ENCODE data around the gene STOML2.

STOML2 gene

DNA sequence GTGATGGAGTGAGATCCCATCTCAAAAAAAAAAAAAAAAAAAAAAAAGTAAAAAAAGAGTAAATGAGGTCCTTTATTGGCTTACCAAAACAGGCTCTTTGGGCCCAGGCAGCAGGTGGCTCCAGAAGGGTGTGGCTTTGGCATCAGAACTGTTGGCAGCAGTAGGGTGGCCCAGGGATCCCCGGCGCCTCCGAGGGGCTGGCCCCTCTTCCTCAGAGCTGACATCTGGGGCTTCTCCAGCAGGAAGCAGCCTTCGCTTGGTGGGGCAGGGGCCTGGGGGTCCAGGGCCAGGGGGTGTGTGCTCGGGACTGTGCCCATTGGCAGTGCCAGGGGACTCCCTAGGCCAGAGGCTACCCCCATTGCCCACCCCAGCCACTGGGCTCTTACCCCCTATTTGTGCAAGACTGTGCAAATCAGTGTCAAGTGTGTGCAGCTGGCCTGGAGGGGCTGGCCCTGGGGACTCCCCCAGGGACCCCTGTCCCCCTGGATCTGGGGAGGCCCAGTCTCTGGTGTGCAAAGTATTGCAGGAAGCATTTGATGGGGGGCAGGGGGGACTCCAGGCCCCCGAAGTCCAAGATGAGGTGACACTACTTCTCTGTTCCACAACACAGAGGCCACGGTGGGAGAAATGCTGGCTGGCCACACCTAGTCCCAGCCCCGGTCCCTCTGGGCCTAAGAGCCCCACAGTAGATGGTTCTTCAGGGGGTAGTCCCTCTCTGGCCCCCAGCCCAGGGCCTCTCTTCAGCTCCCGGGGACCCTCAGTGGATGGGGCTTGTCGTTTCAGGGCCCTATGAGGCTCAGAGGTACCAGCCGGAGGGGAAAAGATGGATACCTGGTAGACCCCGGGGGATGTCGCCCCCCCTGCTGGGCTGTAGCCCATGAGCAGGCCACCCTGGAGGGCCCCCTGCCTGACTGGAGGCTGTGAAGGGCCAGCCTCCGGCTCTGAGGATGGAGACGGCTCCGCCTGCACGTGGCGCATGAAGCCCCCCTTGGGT is 4.7 kb upstream of the STOML2 start:
- Histone ChIP-seq H3K27me3 (replicated peaks in 2 of 5; ENCODE audit: control insufficient read depth in 4 of 5, insufficient read depth in 5 of 5, low read length in 4 of 5) (no peaks in the 10 kb centered on the region), H3K36me3 (ENCODE audit: control insufficient read depth in 4 of 4, insufficient read depth in 4 of 4, low read length in 3 of 4) (peaks cover 6 to 41% (median 27%) of the 10 kb centered on the region in 4 experiments), H3K27ac (ENCODE audit: insufficient read depth in 1 of 2, low read depth in 1 of 2, low read length in 2 of 2, poor library complexity in 1 of 2, severe bottlenecking in 2 of 2) (peak overlapping the region; percentile 33 to 76), H3K9me3 (ENCODE audit: control extremely low read depth in 1 of 5, control insufficient read depth in 4 of 5, insufficient read depth in 2 of 5, low read depth in 1 of 5, low read length in 4 of 5) (no peaks in the 10 kb centered on the region), H3K4me3 (ENCODE audit: control insufficient read depth in 1 of 7, extremely low read depth in 1 of 7, insufficient read depth in 4 of 7, low read depth in 2 of 7, low read length in 6 of 7) (no peak overlapping the region), H3K4me1 (ENCODE audit: control extremely low read depth in 1 of 4, control insufficient read depth in 4 of 4, insufficient read depth in 4 of 4, low read length in 3 of 4) (peaks cover 27 to 70% (median 59%) of the 10 kb centered on the region in 4 experiments)
- ChIA-PET POLR2A (no interaction called here), CTCF (interaction anchor here (0.8 to 9.4 kb wide), 4 partner anchors 8 to 369 kb away, joined by 3 to 65 read pairs (median 4); partner anchors contain the start of gene PIGO)
- no peak for DNase-seq
- WGBS (ENCODE audit: insufficient coverage), result 78% methylated on average over 15 of the region's 18 CpGs

DNA sequence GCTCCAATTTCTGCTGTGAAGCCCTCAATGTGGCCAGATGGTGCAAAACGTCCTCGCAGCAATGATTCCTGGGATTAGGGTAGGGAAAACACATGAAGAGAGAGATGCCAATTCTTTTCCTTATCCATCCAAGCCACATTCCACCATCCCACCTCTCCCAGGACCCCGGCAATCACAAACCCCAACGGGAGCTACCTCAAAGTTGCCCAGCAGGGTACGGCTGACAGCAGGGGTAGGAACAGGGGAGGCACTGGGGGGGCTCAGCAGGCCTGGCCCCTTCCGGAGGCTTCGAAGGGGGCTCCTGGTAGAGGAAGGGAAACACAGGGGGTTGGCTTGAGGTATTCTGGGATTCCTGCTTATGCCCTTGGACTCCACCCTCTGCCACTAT is 3.4 kb upstream of the STOML2 start:
- Histone ChIP-seq H3K9me3 (ENCODE audit: control extremely low read depth in 1 of 5, control insufficient read depth in 4 of 5, insufficient read depth in 2 of 5, low read depth in 1 of 5, low read length in 4 of 5) (no peaks in the 10 kb centered on the region), H3K4me1 (ENCODE audit: control extremely low read depth in 1 of 4, control insufficient read depth in 4 of 4, insufficient read depth in 4 of 4, low read length in 3 of 4) (peaks cover 24 to 72% (median 60%) of the 10 kb centered on the region in 4 experiments), H3K4me3 (ENCODE audit: control insufficient read depth in 1 of 7, extremely low read depth in 1 of 7, insufficient read depth in 4 of 7, low read depth in 2 of 7, low read length in 6 of 7) (no peak overlapping the region), H3K27me3 (replicated peaks in 2 of 5; ENCODE audit: control insufficient read depth in 4 of 5, insufficient read depth in 5 of 5, low read length in 4 of 5) (no peaks in the 10 kb centered on the region), H3K36me3 (ENCODE audit: control insufficient read depth in 4 of 4, insufficient read depth in 4 of 4, low read length in 3 of 4) (peaks cover 6 to 42% (median 33%) of the 10 kb centered on the region in 4 experiments), H3K27ac (ENCODE audit: insufficient read depth in 1 of 2, low read depth in 1 of 2, low read length in 2 of 2, poor library complexity in 1 of 2, severe bottlenecking in 2 of 2) (peak overlapping the region in 1 of 2 experiments; percentile 25)
- ChIA-PET CTCF (interaction anchor here (0.9 to 9.4 kb wide), 3 partner anchors 9 to 34 kb away, joined by 3 to 65 read pairs (median 7); partner anchors contain the start of genes ATOSB, PIGO and VCP), POLR2A (no interaction called here)
- WGBS (ENCODE audit: insufficient coverage), result 98% methylated on average over 7 of the region's 7 CpGs
- DNase-seq, result no peak

DNA sequence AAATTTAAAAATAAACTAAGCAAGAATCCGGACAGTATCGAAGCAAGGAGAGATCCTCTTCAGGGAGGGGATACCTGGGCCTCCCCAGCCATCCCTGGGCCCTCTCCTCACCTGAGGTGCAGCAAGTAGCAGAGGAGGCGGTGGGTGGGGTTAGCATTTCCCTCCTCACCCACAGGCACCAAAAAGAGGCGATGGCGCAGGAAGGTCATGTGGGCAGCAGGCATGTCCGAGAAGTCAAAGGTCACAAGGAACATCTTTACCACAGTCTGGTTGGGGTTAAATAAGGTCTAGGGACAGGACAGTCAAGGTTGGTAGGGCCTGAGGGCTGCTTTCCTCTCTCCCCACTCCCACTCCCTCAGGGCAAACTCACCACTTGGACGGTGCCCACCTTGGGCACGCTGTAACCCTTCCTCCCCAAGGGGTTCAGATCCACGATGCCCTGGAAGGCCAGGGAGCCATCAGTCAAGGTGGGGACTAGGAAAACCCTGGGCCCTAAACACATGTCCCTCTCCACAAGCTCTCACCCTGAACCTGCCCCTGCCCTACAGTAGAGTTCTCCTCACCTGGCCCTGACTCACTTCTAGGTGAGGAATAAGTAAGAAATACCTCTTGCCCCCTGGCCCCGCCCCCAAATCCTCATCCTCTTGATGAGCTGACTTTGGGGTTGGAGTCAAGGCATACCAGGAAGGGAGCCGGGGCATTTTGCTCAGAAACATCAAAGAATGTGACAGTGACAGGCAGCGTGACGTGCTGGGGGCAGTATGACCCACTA is 2.8 kb upstream of the STOML2 start:
- no peak for DNase-seq
- peaks cover 22 to 69% (median 56%) of the 10 kb centered on the region in 4 experiments for H3K4me1 ChIP-seq (ENCODE audit: control extremely low read depth in 1 of 4, control insufficient read depth in 4 of 4, insufficient read depth in 4 of 4, low read length in 3 of 4)
- WGBS (ENCODE audit: insufficient coverage), result 100% methylated on average over 8 of the region's 13 CpGs
- H3K9me3 ChIP-seq (ENCODE audit: control extremely low read depth in 1 of 5, control insufficient read depth in 4 of 5, insufficient read depth in 2 of 5, low read depth in 1 of 5, low read length in 4 of 5), result no peaks in the 10 kb centered on the region
- no peaks in the 10 kb centered on the region for H3K27me3 ChIP-seq (replicated peaks in 2 of 5; ENCODE audit: control insufficient read depth in 4 of 5, insufficient read depth in 5 of 5, low read length in 4 of 5)
- CTCF ChIA-PET, result interaction anchor here (0.9 to 9.4 kb wide), 3 partner anchors 9 to 34 kb away, joined by 3 to 65 read pairs (median 7); partner anchors contain the start of genes ATOSB, PIGO and VCP
- peaks cover 6 to 48% (median 39%) of the 10 kb centered on the region in 4 experiments for H3K36me3 ChIP-seq (ENCODE audit: control insufficient read depth in 4 of 4, insufficient read depth in 4 of 4, low read length in 3 of 4)
- H3K27ac ChIP-seq (ENCODE audit: insufficient read depth in 1 of 2, low read depth in 1 of 2, low read length in 2 of 2, poor library complexity in 1 of 2, severe bottlenecking in 2 of 2), result no peak overlapping the region
- POLR2A ChIA-PET, result no interaction called here
- H3K4me3 ChIP-seq (ENCODE audit: control insufficient read depth in 1 of 7, extremely low read depth in 1 of 7, insufficient read depth in 4 of 7, low read depth in 2 of 7, low read length in 6 of 7), result no peak overlapping the region

DNA sequence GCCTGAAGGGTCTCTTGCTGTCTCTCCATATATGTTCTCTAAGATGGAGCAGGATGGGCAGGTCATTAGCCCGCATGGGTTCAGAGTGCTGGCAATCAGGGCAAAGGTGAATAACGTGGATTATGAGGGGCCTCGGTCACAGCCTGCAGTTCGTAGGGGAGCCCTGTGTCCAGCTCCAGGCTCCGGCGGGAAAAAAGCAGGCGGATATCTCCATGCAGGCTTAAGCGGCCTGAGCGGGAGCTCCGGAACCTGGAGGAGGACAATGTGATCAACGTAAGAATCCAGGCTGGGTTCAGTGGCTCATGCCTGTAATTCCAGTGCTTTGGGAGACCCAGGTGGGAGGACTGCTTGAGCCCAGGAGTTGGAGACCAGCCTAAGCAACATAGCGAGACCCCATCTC is 2.2 kb upstream of the STOML2 start:
- ChIA-PET CTCF (interaction anchor here (1.7 to 9.4 kb wide), 3 partner anchors 9 to 33 kb away, joined by 7 to 65 read pairs (median 48); partner anchors contain the start of genes ATOSB, PIGO and VCP), POLR2A (no interaction called here)
- 99% methylated on average over 11 of the region's 12 CpGs for WGBS (ENCODE audit: insufficient coverage)
- Histone ChIP-seq H3K36me3 (ENCODE audit: control insufficient read depth in 4 of 4, insufficient read depth in 4 of 4, low read length in 3 of 4) (peaks cover 6 to 54% (median 45%) of the 10 kb centered on the region in 4 experiments), H3K27ac (ENCODE audit: insufficient read depth in 1 of 2, low read depth in 1 of 2, low read length in 2 of 2, poor library complexity in 1 of 2, severe bottlenecking in 2 of 2) (no peak overlapping the region), H3K27me3 (replicated peaks in 2 of 5; ENCODE audit: control insufficient read depth in 4 of 5, insufficient read depth in 5 of 5, low read length in 4 of 5) (no peaks in the 10 kb centered on the region), H3K9me3 (ENCODE audit: control extremely low read depth in 1 of 5, control insufficient read depth in 4 of 5, insufficient read depth in 2 of 5, low read depth in 1 of 5, low read length in 4 of 5) (no peaks in the 10 kb centered on the region), H3K4me3 (ENCODE audit: control insufficient read depth in 1 of 7, extremely low read depth in 1 of 7, insufficient read depth in 4 of 7, low read depth in 2 of 7, low read length in 6 of 7) (no peak overlapping the region), H3K4me1 (ENCODE audit: control extremely low read depth in 1 of 4, control insufficient read depth in 4 of 4, insufficient read depth in 4 of 4, low read length in 3 of 4) (peaks cover 19 to 62% (median 50%) of the 10 kb centered on the region in 4 experiments)
- no peak for DNase-seq

DNA sequence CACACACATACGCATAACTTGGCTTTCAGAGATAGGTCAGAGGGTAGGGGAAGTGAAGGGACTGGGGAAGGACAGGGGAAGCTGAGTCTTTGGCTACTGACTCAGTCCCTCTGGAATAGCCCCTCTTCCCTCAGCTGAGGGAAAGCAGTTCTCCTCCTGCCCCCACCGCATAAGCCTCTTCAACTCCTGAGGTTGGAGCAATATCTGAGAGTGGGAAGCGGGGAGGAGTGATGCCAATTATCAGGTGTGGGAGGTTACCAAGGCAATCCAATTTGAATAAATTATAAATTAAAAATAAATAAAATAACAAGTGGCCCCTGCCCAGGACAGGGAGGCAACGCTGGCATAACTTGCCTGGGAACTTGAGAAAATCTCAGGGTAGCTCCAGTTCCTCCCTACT is 1.7 kb upstream of the STOML2 start:
- peak overlapping the region; percentile 89 to 91 for H3K27ac ChIP-seq (ENCODE audit: insufficient read depth in 1 of 2, low read depth in 1 of 2, low read length in 2 of 2, poor library complexity in 1 of 2, severe bottlenecking in 2 of 2)
- peaks cover 15 to 57% (median 44%) of the 10 kb centered on the region in 4 experiments for H3K4me1 ChIP-seq (ENCODE audit: control extremely low read depth in 1 of 4, control insufficient read depth in 4 of 4, insufficient read depth in 4 of 4, low read length in 3 of 4)
- H3K9me3 ChIP-seq (ENCODE audit: control extremely low read depth in 1 of 5, control insufficient read depth in 4 of 5, insufficient read depth in 2 of 5, low read depth in 1 of 5, low read length in 4 of 5), result no peaks in the 10 kb centered on the region
- CTCF ChIA-PET, result interaction anchor here (5.2 to 9.4 kb wide), 2 partner anchors 10 kb away, joined by 48 to 65 read pairs; partner anchors contain the start of genes ATOSB and PIGO
- no peaks in the 10 kb centered on the region for H3K27me3 ChIP-seq (replicated peaks in 2 of 5; ENCODE audit: control insufficient read depth in 4 of 5, insufficient read depth in 5 of 5, low read length in 4 of 5)
- WGBS (ENCODE audit: insufficient coverage), result 100% methylated on average over 1 of the region's 4 CpGs
- H3K4me3 ChIP-seq (ENCODE audit: control insufficient read depth in 1 of 7, extremely low read depth in 1 of 7, insufficient read depth in 4 of 7, low read depth in 2 of 7, low read length in 6 of 7), result no peak overlapping the region
- DNase-seq, result no peak
- H3K36me3 ChIP-seq (ENCODE audit: control insufficient read depth in 4 of 4, insufficient read depth in 4 of 4, low read length in 3 of 4), result peaks cover 6 to 59% (median 50%) of the 10 kb centered on the region in 4 experiments
- POLR2A ChIA-PET, result no interaction called here

DNA sequence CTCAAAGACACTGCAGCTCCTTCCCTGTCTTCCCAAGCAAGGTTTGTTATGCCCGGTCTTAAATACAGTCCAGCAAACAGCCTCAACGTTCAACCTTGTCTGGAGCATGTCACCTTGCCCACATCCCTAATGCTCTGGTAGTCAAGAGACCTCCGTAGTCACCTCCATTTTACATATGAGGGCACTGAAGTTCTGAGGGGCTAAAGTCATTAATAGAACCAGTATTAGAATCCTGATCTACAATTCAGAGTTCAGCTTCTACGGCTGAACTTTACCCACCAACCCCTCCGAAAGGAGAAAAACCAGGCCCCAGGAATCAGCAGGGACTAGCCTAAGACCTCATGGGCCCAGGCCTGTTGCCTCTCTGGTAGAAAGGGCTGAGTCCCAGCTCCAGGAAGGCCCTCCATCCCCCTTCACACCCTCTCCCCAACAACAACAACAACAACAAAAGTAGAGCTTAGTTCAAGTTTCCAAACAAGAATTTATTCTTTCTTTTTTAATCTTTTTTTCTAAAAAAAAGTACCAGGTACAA is 795 bp upstream of the STOML2 start:
- no peaks in the 10 kb centered on the region for H3K27me3 ChIP-seq (replicated peaks in 2 of 5; ENCODE audit: control insufficient read depth in 4 of 5, insufficient read depth in 5 of 5, low read length in 4 of 5)
- H3K4me1 ChIP-seq (ENCODE audit: control extremely low read depth in 1 of 4, control insufficient read depth in 4 of 4, insufficient read depth in 4 of 4, low read length in 3 of 4), result peaks cover 9 to 48% (median 36%) of the 10 kb centered on the region in 4 experiments
- H3K9me3 ChIP-seq (ENCODE audit: control extremely low read depth in 1 of 5, control insufficient read depth in 4 of 5, insufficient read depth in 2 of 5, low read depth in 1 of 5, low read length in 4 of 5), result no peaks in the 10 kb centered on the region
- H3K36me3 ChIP-seq (ENCODE audit: control insufficient read depth in 4 of 4, insufficient read depth in 4 of 4, low read length in 3 of 4), result peaks cover 6 to 64% (median 52%) of the 10 kb centered on the region in 4 experiments
- 56% methylated on average over 3 of the region's 5 CpGs for WGBS (ENCODE audit: insufficient coverage)
- no peak for DNase-seq
- peak overlapping the region; percentile 89 to 91 for H3K27ac ChIP-seq (ENCODE audit: insufficient read depth in 1 of 2, low read depth in 1 of 2, low read length in 2 of 2, poor library complexity in 1 of 2, severe bottlenecking in 2 of 2)
- ChIA-PET CTCF (interaction anchor here (1.2 to 9.4 kb wide), 4 partner anchors 9 to 53 kb away, joined by 3 to 65 read pairs (median 29); partner anchors contain the start of genes ATOSB and PIGO), POLR2A (interaction anchor here (0.9 to 1.5 kb wide), 5 partner anchors 8 to 58 kb away, joined by 3 to 6 read pairs (median 4); partner anchors contain the start of genes ATOSB, FANCG and UNC13B)
- H3K4me3 ChIP-seq (ENCODE audit: control insufficient read depth in 1 of 7, extremely low read depth in 1 of 7, insufficient read depth in 4 of 7, low read depth in 2 of 7, low read length in 6 of 7), result peak overlapping the region in 6 of 7 experiments; percentile 69 to 95 (median 87)
